Cardiac septum (tissue), 1 donor: ENCODE data around the gene MCOLN3. TPM values are rescaled to one million over a fixed set of nuclear protein-coding genes. Genes with fewer than 3 reads are reported as not detected.

ENCODE experiments used
- DNase-seq: peaks from one replicate; pipeline ENCODE4 v3.0.0-alpha.2; 2020; ENCODE audit warnings: low spot score
- intact Hi-C: fragments of 100-400 bp; cut with DNase I; formaldehyde crosslinking; loops from one replicate; pipeline ENCODE4 v1.14.0; 2022
- long read RNA-seq: library from polyadenylated mRNA; unstranded; transcript quantifications from one replicate; pipeline ENCODE4 v2.0.0, GENCODE V29; 2021
- total RNA-seq: library from RNA; stranded (reverse); fragmentation: NEBNext Ultra II Directional; extraction: Animal tissue kit (Norgen Biotek cat#: 25700); gene quantifications from one replicate; pipeline ENCODE4 v1.2.1, GENCODE V29; 2021
- donor health status: DM: no; HTN: no; CAD: no.

The MCOLN3 gene, protein sequence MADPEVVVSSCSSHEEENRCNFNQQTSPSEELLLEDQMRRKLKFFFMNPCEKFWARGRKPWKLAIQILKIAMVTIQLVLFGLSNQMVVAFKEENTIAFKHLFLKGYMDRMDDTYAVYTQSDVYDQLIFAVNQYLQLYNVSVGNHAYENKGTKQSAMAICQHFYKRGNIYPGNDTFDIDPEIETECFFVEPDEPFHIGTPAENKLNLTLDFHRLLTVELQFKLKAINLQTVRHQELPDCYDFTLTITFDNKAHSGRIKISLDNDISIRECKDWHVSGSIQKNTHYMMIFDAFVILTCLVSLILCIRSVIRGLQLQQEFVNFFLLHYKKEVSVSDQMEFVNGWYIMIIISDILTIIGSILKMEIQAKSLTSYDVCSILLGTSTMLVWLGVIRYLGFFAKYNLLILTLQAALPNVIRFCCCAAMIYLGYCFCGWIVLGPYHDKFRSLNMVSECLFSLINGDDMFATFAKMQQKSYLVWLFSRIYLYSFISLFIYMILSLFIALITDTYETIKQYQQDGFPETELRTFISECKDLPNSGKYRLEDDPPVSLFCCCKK
- 0.94 TPM for total RNA-seq
- long read RNA-seq: 0 reads

DNA sequence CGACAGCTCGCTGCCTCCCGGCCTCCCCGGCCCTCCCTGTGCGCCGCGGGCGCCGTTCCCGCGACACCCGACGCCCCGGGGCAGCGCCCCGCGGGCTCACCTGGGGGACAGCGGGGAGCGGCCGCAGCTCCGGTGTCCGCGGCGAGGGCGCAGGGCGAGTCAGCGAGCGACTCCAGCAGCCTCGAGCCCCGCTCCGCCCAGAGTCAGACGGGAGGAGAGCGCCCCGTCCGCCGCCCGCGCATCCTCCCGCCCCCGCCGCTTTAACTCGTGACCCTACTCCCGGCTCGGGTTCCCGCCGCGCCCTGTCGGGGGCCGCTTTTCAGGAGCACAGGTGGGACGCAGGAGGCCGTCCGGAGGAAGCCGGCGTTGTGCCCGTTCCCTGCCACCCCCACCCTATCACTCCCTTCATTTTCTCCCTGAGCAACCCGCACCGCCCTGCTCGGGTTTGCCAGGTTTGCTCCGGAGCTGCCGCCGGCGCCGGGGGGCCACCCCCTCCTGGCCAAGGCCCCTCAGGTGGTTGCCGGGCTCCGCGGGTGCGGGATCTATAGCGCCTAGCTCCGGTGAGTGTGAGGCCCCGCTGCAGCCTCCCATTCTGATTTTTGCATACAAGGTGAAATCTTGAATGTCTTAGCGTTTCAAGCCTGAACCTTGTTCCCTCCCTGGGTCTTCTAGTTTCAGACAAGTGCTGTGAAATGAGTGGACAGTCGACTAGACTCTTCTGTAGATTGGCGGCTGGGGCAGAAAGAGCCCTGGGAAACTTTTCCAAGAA, at the start of gene MCOLN3:
Gene MCOLN3 (minus strand): TSS at position 205 of the 769 bp plus-strand sequence. CDS start 3,140 bp downstream, outside the sequence.
- no peak for DNase-seq
- intact Hi-C loops: no loop called here

DNA sequence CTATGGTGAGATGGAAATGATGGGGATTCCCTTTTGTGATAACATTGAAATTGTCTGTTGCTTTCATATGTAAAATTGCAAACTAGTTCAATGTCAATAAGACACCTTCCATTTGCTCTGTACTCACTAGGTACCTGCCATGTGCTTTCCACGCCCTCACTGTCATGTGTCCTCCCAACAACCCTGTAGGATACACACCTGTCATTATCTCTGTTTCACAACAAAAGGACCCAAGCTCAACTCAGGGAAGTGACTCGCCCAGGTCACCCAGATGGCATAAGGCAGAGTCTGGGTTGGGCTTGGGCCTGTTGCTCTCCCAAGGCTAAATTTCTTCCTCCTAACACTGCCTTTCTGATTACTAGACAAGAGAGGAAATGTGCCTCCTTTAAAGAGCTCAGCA, 45.3 kb upstream of the MCOLN3 start:
- intact Hi-C loops: no loop called here
- no peak for DNase-seq

DNA sequence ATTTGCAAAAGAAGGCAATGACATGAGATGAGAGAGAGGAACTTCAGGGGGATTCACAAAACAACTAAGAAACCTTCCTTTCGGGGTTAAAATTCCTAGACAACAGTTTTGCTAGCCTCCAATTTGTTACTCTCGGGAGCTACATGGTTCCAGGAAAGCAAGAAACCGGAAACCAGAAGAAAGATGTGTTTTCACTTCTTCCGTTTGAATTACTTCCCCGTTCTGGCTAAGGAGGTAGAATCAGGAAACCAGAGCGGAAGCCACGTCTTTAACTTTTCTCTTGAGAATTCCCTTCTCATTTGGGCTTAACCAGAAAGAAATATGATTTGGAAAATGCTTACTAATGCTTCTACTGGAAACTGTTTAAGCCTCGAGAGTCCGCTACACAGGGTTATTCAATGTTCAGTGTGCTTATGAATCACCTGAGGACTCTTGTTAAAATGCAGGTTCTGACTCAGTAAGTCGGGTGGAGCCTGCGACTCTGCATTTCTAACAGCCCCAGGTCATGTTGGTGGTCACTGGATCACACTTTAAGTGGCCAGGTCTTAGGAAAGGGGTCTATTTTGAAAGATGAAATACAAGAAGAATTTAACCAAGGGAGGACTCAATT, 43.5 kb upstream of the MCOLN3 start:
- DNase-seq: no peak
- intact Hi-C loops: no loop called here

DNA sequence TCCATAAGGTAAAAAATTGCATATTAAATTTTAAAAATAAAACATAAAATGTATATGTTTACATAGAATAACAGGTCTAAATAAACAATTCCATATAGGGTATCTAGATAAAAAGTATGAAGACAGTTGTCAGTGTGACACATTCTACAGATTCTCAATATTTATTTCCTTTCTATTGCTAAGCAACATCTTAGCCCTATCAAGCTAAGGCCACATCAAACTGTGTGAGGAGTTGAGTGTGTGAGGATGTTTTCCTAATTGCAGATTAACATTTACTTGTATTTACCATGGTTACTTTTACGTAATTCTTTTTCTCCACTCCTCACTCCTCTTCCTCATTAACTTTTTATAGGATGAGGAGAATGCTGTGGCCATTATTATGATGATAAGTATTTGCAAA, 41.9 kb upstream of the MCOLN3 start:
- intact Hi-C loops: no loop called here
- DNase-seq: no peak

DNA sequence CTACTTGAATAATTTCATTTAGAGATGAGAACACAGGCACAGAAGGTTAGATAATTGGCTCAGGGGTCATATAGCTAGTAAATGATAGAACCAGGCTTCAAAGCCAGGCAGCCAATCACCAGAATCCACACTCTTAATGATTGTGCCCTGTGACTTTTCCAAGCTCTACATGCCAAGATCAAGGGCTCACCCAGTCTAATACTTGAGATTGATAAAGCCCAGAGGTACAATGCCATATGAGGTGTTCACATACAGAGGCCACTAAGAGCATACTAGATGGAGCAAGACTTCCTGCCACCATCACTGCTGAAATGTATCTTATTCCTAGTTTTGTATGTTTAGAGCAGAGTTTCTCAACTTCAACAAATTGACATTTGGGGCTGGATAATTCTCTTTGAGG, 40.9 kb upstream of the MCOLN3 start:
- intact Hi-C loops: no loop called here

DNA sequence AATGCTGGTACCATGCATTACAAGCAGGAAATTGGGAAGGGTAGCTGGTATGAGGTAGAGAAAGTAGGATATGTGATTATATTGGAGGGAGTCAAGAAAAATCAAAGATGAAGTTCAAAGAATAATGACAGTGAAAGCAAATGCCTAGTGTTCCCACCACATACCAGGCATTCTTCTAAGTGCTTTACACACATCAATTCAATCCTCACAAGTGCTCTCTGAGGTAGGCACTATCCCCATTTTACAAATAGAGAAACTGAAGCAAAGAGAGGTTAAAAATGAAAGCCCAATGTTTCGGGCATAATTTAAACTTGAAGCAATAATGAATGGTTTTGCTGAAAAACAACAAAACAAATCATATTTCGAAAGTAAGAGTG, 40.1 kb upstream of the MCOLN3 start:
- intact Hi-C loops: no loop called here
- DNase-seq: no peak

More for the DNA sequence above, 40.9 kb upstream of the MCOLN3 start:
- DNase-seq: no peak

DNA sequence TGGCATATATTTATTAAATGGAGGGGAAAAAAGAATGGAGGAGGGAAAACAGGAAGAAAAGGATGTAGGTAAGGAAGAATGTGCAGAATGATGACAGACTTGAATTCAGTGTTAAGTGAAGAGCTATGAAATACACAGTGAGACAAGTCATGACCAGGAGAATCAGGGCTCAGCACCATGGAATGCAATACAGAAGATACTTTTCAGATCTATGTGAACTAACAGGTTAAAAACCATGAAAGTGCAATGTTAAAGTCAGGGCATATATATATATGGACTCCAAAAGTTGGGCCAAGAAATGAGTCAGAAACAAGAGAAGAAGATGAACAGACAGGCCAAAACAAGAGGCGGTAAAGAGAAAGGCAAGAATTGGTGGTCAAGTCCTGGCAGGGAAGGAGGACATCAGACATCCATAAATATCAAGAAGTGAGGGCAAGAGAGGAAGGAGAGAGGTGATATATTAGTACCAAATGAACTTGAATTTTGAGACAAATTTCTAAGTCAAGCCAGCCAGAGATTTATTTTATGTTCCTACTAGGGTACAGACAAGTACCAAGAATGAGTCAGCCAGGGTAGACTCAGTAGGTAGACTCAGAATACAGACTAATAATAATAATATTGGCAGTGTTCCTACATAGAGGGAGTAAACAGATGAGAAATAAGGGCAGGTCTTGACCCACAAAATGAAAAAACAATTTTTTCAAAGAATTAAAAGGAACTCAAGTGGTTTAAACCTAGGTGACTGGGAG, 39.5 kb upstream of the MCOLN3 start:
- intact Hi-C loops: no loop called here
- DNase-seq: no peak

DNA sequence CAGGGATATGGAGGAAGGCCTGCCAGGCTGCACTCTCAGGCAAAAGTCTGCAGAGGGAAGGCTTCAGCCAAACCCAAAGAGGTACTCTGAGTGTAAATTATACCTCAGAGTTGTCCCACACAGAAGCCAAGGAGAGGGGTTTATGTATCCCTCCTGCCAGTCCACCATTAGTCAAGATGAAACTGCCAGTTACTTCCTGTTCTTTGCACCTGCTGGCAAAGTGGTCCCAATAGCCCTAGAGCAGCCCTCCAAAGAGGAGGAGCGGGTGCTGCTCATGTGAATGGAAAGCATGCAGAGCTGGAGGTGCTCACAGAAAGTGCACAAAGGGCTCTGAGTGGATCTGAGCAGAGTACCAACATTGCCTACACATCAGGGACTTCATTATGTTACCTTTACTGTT, 37.1 kb upstream of the MCOLN3 start:
- intact Hi-C loops: no loop called here
- DNase-seq: no peak

DNA sequence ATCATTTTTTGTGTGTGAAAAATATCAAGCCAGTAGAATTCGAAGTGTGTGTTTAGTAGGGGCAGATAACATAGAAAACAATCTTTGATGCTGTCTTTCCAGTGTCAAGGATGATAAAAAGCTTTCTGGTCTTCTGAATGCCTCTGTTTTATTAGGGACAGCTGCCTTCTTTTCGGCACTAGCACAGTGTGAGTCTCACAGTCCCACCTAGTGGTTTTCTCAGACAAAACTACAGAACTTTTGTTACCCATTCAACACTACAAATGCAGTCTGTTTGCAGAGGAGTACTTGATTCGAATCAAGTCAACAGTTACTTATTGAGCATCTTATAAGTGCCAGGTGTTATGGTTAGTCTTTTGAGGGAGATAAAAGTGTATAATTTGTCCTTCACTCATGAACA, 30.6 kb upstream of the MCOLN3 start:
- intact Hi-C loops: no loop called here
- no peak for DNase-seq

DNA sequence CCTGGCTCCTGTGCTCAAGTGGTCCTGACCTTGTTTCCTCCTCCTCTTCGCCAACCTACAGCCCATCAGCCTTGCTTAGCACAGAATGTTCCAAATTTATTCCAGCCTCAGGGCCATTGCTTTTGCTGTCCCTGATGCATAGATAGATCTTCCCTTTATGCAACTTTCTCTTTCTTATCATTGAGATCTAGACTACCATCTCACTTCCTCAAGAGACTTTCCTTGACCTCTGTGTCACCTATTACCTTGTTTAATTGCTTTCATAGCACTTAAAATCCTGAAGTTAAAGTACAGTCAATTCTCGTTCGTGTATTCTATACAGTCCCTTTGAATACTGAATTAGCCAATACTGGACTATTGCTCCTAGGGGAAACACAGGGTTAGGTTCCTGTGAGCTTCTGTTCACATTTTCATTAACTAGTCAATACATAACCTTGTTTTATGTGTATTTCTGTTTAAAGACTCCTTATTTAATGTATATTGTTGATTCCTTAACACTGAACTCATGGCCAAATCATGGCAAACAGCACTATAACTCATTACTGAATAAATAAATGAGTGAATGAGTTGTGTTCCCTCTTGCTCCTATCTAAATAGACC, 26.2 kb upstream of the MCOLN3 start:
- DNase-seq: no peak
- intact Hi-C loops: no loop called here

DNA sequence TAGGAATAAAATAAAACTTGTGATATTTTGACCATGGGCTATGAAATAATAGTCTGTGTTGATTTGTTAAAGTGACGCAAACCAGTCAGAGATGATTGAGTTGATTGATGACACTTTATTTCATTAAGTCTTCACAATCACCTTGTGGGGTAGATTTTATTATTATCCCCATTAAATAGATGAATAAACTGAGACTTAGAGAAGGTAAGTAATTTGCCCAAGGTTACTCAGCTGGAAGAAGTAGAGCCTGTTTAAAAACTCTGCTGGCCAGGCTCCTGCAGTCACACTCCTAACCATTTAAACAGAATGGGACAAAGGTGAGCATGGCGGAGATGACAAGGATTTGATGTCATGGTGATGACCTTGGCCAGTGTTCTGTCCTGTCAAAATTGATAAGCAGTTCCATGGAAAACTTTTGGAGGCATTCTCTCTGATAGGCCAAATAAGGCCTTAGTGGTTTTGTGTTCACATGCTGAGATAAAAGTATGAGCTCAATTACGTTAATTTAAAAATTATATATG, 22.7 kb upstream of the MCOLN3 start:
- intact Hi-C loops: no loop called here
- no peak for DNase-seq

DNA sequence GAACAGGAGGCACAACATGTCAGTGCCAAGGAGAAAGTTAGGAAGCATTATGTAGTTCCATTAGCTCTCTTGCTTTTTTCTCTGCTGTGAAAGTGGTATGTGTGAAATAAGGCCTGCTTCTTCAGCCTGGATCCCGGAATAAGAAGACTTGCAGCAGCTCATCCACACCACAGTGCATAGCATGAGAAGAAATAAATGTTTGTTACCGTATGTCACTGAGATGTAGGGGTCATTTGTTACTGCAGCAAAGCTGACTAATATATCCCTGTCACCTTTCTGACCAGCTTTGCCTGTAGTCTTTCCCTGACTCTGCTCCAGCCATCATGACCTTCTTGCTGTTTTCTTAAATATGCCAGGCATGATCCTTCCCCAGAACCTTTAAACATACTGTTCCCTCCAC, 20.5 kb upstream of the MCOLN3 start:
- intact Hi-C loops: no loop called here
- DNase-seq: no peak

DNA sequence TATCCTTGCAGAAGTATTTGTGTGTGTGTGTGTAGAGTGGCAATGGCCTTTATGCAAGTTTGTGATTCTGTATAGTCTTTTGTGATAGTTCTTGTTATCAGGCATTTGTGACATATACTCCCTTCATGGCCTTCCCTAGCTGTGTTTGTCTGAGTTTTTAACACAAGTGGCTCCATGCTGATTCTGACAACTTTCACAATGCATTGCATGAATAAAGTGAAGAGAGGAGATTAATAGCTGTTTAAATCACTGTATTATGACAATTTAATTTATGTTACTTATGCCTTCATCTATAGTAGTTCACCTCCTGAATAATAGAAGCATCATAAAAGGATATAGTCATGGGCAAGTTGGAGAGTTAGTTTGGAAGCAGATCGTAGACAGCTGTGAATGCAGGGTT, 17.2 kb upstream of the MCOLN3 start:
- intact Hi-C loops: no loop called here
- DNase-seq: no peak

DNA sequence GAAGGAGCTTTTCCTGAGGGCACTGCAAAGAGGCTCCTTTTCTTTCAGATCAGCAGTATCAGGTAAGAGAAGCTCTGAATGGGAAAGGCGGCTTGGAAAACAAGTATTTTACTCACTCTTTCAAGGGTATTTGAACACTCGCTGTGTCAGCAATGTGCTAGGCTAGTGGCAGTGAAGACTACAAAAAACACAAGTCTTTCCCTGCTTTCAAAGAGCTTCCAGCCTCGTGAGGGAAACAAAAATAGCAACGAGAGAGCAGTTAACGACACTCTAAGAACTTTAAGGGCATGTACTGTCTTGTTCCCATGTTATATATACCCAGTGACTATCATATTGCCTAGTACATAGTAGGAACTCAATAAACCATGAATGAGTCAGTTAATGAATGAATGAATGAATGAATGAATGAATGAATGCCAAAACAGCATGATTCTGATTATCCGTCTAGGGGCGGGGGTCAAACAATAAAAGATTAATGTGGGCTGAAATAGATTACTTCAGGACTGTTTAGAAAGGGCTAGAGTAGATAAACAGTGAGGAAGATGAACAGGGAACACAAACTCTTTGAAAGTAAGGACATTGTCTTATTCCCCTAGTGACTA, 14.2 kb upstream of the MCOLN3 start:
- no peak for DNase-seq
- intact Hi-C loops: loop anchor here (5.0 kb wide), 1 partner anchor 115 kb away; no protein-coding TSS in a partner anchor

DNA sequence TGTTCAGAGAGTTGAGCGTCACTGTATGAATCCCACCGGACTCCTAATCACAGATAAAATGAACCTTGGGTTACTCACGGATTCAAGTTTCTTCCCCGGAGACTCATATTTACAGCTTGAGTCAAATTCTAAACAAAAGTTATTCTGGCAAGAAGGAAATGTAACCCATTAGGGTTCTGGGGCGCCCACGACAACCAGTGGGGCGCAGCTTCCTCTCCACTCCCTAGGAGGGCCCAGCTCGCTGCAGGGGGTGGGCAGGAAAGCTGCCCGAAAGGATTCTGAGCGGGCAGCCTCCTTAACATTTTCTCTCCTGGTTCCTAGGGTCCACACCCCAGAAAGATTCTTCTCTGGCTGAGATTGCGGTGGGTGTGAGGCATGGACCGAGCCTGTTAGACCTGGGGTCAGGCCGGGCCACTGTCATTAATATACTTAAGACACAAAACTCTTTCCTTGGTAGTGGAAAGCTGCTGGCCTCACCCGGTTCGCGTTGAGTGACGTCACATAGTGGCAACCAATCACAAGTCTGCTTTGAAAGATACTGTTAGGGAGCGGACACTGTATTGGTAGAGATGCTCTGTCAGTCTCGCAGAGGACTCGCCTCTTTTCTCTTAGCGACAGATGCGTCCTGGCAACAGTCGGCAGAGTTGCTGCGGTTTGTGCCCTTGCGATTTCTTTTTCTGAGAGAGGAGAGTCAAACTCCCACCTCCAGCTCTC, 13.6 kb upstream of the MCOLN3 start:
- intact Hi-C loops: loop anchor here (5.0 kb wide), 1 partner anchor 115 kb away; no protein-coding TSS in a partner anchor

DNA sequence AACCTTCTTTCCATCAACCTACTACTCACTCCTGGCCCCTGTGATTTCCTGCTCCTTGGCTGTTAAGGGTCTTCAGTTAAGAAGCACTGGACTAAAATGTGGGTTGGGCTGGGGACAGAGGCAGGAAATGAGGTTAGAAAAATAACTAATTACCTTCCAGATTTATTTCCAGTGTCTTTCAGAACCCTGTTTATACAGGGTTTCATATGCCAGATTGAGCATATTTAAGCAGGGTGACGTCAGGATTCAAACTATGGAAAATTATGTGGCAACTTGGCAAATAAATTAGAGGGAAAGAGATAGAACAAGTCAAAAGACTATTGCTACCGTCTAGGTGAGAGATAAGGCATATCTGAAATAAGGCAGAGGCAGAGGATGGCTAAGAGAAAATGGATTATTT, 11.7 kb upstream of the MCOLN3 start:
- intact Hi-C loops: loop anchor here (5.0 kb wide), 1 partner anchor 113 kb away; no protein-coding TSS in a partner anchor
- DNase-seq: no peak

More for the DNA sequence above, 13.6 kb upstream of the MCOLN3 start:
- DNase-seq: peak; percentile 90

DNA sequence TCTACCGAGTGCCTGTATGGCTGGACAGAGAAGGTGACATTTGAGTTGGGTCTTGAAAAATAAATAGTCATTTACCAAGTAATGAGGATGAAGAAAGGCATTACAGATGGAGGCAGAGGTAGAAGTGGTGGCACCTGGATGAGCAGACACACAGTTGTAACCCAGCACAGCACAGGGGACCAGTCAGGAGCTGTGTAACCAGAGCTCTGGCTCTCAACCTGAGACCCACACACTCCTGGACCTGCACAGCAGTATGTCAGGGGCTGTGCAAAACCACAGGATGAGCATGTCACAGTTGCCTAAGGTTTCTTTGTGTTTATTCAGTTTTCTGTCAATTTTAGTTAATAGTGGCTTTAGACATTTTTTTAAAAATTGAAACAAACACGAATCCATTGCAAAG, 11.3 kb upstream of the MCOLN3 start:
- intact Hi-C loops: no loop called here
- no peak for DNase-seq

DNA sequence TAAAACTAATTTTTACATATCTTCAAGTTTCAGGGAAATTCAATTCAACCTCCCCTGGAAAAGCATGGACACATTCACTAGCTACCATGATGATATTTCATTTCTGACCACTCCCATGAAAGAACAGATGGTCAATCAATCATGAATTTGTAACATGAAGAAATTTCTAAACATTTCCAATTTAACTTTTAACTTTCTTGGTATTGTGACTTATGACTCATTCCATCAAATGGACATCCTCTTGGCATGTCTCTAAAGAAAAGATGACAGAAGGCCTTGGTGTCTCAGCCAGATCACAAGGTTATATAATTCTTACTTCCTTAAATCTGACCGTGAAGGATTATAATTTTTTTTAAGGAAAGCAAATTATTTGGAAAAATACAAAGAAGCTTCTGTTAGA, 10.5 kb upstream of the MCOLN3 start:
- intact Hi-C loops: no loop called here
- no peak for DNase-seq
